Esophagus squamous epithelium (tissue), 5 donors: Measurements from ENCODE around the gene TRMT10B. TPM values are rescaled to one million over a fixed set of nuclear protein-coding genes. Genes with fewer than 3 reads are reported as not detected.
"Not testable (repeated sequence)": the region's sequence is repeated elsewhere in the genome, so short reads cannot be mapped to it uniquely, and the experiment has no call there.

Experiments used
- DNase-seq: peaks from one replicate; lab custom pipeline; 2025; lab: John Stamatoyannopoulos, UW
- H3K27ac ChIP-seq, 4 donors: fragments of 200-600 bp; sonication (generic); one replicate each; pipeline ENCODE4 v1.5.1; 2016 to 2019; ENCODE audit warnings: mild to moderate bottlenecking in 1 of 4
- H3K27me3 ChIP-seq, 4 donors: fragments of 200-600 bp; sonication (generic); 1 replicate in 3 of 4; 2 replicates in 1 of 4; pipeline versions ENCODE4 v1.5.1 to v1.6.0; 2017 to 2021; ENCODE audit warnings: antibody characterized with exemption in 1 of 4
- H3K36me3 ChIP-seq, 3 donors: fragments of 200-600 bp; sonication (generic); one replicate each; pipeline ENCODE4 v1.5.1; 2016 to 2019
- H3K4me1 ChIP-seq, 3 donors: fragments of 200-600 bp; sonication (generic); one replicate each; pipeline ENCODE4 v1.5.1; 2017 to 2019
- H3K4me3 ChIP-seq, 4 donors: fragments of 200-600 bp; sonication (generic); 1 replicate in 3 of 4; 2 replicates in 1 of 4; pipeline ENCODE4 v1.5.1; 2016 to 2019; ENCODE audit warnings: mild to moderate bottlenecking in 2 of 4, moderate library complexity in 1 of 4
- H3K9me3 ChIP-seq, 3 donors: fragments of 200-600 bp; sonication (generic); one replicate each; pipeline ENCODE4 v1.5.1; 2016 to 2019
- POLR2A ChIP-seq, 4 donors: fragments of 450-650 bp; IDR thresholded peaks; one replicate each; pipeline ENCODE4 v1.6.1; 2017; ENCODE audit warnings: antibody characterized with exemption in 4 of 4, mild to moderate bottlenecking in 4 of 4, moderate library complexity in 3 of 4
- WGBS, 2 donors: methylation state at CpG; one replicate each; pipeline ENCODE4 v1.1.5; 2018; 5-methylcytosine and 5-hydroxymethylcytosine counted together
- intact Hi-C: fragments of 100-400 bp; cut with DNase I; formaldehyde crosslinking; loops from one replicate; pipeline ENCODE4 v1.15.0; 2022
- total RNA-seq, 4 donors: library from RNA; depleted of rRNA; stranded (reverse); fragments of >200 nt; gene quantifications; one replicate each; pipeline ENCODE4 v1.1.0, GENCODE V29; 2016
- TF ChIP-seq, protein P1 (sequence below), 6 experiments: fragments of 450-650 bp in 4 of 6; fragments of 200-600 bp in 2 of 6; sonication (generic) in 2 of 6; IDR thresholded peaks; one replicate each; pipeline ENCODE4 v1.5.1; 2016 to 2019; ENCODE audit warnings: antibody characterized with exemption in 6 of 6, mild to moderate bottlenecking in 4 of 6, moderate library complexity in 4 of 6
- donor health status: DM: yes; HTN: yes; CAD: no.

The TRMT10B gene
- total RNA-seq, 4 donors from 2014 or later, result 2.1 to 6.5 (median 3.0) TPM

DNA sequence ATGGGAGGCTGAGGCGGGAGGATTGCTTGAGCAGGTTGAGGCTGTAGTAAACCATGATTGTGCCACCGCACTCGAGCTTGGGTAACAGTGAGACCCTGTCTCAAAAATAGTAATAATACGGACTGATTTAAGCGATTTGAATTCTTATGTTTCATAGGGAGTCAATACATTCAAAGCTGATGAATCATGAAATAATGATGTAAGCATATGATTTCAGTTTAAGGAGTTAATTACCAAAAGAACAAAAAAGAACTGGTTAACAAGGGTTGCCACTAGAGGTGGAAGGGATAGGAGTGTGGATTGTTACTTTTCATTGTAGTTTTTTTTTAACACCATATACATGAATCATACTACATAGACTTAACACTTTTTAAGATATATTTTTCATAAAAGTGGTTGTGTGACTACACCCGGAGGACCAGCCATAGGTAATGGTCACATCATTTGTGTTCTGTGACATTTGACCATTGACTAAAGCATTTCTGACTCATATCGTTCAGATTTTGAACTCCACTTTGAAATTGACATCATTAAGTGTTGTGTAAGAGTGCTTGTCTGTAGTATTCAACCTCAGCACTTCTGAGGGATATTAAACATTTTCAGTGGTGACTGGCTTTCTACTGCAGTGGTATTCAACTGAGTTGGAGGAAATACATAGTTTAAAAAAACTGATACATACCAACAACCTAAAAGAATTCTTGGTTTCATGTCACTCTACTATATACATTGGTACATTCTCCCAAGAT lies 7.0 kb downstream of the TRMT10B start:
- 84 to 86% methylated on average over 7 of the region's 7 CpGs for WGBS, 2 donors
- no peaks in the 10 kb centered on the region for H3K27me3 ChIP-seq
- no peak overlapping the region for H3K4me3 ChIP-seq
- TF ChIP-seq, protein P1, sequence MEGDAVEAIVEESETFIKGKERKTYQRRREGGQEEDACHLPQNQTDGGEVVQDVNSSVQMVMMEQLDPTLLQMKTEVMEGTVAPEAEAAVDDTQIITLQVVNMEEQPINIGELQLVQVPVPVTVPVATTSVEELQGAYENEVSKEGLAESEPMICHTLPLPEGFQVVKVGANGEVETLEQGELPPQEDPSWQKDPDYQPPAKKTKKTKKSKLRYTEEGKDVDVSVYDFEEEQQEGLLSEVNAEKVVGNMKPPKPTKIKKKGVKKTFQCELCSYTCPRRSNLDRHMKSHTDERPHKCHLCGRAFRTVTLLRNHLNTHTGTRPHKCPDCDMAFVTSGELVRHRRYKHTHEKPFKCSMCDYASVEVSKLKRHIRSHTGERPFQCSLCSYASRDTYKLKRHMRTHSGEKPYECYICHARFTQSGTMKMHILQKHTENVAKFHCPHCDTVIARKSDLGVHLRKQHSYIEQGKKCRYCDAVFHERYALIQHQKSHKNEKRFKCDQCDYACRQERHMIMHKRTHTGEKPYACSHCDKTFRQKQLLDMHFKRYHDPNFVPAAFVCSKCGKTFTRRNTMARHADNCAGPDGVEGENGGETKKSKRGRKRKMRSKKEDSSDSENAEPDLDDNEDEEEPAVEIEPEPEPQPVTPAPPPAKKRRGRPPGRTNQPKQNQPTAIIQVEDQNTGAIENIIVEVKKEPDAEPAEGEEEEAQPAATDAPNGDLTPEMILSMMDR (IDR thresholded peaks at IDR 0.05), result no peak
- intact Hi-C loops, result no loop called here
- H3K27ac ChIP-seq, result no peak overlapping the region
- H3K9me3 ChIP-seq, result no peaks in the 10 kb centered on the region
- H3K36me3 ChIP-seq, result peaks cover 0 to 23% (median 0%) of the 10 kb centered on the region in 3 donors
- no peak for DNase-seq
- peaks cover 0 to 3% (median 0%) of the 10 kb centered on the region in 3 donors for H3K4me1 ChIP-seq

DNA sequence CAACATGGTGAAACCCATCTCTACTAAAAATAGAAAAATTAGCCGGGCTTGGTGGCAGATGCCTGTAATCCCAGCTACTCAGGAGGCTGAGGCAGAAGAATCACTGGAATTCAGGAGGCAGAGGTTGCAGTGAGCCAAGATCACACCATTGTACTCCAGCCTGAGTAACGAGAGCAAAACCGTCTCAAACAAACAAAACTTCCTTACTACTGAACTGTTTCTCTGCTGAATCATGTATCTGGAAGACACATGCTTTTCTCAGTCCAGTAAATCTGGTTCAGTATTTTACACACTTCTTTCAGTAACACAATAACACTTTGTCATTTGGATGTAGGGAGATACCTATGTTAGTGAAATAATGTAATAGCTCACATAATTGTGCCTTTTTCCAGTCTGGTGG lies 7.9 kb downstream of the TRMT10B start:
- H3K27ac ChIP-seq, result no peak overlapping the region
- H3K36me3 ChIP-seq, result peaks cover 0 to 23% (median 0%) of the 10 kb centered on the region in 3 donors
- intact Hi-C loops, result no loop called here
- no peak for DNase-seq
- TF ChIP-seq, protein P1 (IDR thresholded peaks at IDR 0.05), result no peak
- no peak for TF ChIP-seq POLR2A (IDR thresholded peaks at IDR 0.05)
- WGBS, 2 donors, result 43 to 66% methylated on average over 3 of the region's 3 CpGs
- no peaks in the 10 kb centered on the region for H3K27me3 ChIP-seq
- H3K9me3 ChIP-seq, result no peaks in the 10 kb centered on the region
- H3K4me3 ChIP-seq, result no peak overlapping the region
- peaks cover 0 to 3% (median 0%) of the 10 kb centered on the region in 3 donors for H3K4me1 ChIP-seq

DNA sequence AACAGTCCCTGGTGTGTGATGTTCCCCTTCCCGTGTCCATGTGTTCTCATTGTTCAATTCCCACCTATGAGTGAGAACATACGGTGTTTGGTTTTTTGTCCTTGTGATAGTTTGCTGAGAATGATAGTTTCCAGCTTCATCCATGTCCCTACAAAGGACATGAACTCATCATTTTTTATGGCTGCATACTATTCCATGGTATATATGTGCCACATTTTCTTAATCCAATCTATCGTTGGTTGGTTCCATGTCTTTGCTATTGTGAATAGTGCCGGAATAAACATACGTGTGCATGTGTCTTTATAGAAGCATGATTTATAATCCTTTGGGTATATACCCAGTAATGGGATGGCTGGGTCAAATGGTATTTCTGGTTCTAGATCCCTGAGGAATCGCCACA lies 11.7 kb downstream of the TRMT10B start:
- H3K27me3 ChIP-seq, intact Hi-C loops, H3K9me3 ChIP-seq, DNase-seq, H3K4me1 ChIP-seq, H3K27ac ChIP-seq, H3K4me3 ChIP-seq: not testable (repeated sequence)
- WGBS, 2 donors, result 76 to 96% methylated on average over 5 to 6 of the region's 6 CpGs
- H3K36me3 ChIP-seq, result peaks cover 0 to 37% (median 0%) of the 10 kb centered on the region in 3 donors

DNA sequence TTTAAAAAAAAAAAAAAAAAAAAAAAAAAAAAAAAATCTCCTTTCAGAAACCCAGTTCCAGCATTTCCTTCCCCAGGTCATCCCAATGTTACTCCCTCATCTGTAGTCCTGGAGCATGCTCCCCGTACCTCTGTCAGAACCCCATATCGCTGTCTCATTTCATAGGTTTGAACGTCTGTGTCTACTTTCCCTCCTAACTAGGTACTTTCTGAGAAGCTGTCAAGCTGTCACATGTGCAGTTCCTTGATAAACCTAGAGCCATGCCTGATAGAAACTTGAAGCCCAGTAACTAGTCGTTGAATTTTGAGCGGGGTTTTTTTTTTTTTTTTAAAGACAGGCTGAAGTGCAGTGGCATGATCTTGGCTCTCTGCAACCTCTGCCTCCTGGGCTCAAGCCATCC lies 15.7 kb downstream of the TRMT10B start:
- Histone ChIP-seq H3K9me3 (no peaks in the 10 kb centered on the region), H3K27me3 (no peaks in the 10 kb centered on the region), H3K4me3 (no peak overlapping the region), H3K27ac (no peak overlapping the region), H3K4me1 (no peaks in the 10 kb centered on the region), H3K36me3 (peaks cover 0 to 68% (median 13%) of the 10 kb centered on the region in 3 donors)
- 78 to 83% methylated on average over 5 of the region's 5 CpGs for WGBS, 2 donors
- TF ChIP-seq, protein P1 (IDR thresholded peaks at IDR 0.05), result no peak
- no peak for TF ChIP-seq POLR2A (IDR thresholded peaks at IDR 0.05)
- no peak for DNase-seq
- intact Hi-C loops, result no loop called here

DNA sequence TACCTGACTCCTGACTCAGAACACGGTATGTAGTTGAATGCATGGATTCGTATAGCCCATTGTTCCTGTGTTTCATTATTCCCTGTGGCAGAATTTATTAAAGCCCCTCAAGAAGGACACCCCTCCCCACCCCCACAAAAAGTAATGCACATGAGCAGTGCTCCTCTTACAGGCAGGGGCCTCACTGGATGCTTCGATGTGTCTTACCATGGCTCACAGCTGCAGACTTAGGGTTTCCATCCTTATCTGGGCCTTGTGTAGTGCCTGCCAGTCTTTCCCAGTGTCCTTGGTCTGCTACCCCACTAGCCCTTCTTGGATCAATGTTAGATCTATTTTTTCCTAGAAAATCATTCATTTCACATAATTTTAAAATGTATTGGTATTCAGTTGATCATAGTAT lies 16.4 kb downstream of the TRMT10B start:
- TF ChIP-seq, protein P1 (IDR thresholded peaks at IDR 0.05), result no peak
- TF ChIP-seq POLR2A (IDR thresholded peaks at IDR 0.05), result no peak
- Histone ChIP-seq H3K9me3 (no peaks in the 10 kb centered on the region), H3K27ac (no peak overlapping the region), H3K36me3 (peaks cover 0 to 68% (median 13%) of the 10 kb centered on the region in 3 donors), H3K4me3 (no peak overlapping the region), H3K4me1 (no peaks in the 10 kb centered on the region), H3K27me3 (no peaks in the 10 kb centered on the region)
- 94 to 96% methylated on average over 3 of the region's 3 CpGs for WGBS, 2 donors
- DNase-seq, result no peak
- intact Hi-C loops, result no loop called here
